Naive thymus-derived CD8-positive, alpha-beta T cell (primary cell): ENCODE measurements around the gene ITGA5. TPM values are rescaled to one million over a fixed set of nuclear protein-coding genes. Genes with fewer than 3 reads are reported as not detected.

Experiments
- ATAC-seq, 2 donors: fragments of 150-1000 bp; cut with Tn5 transposase in 1 of 2; sonication (Bioruptor Pico), chemical (Tn5 transposase) in 1 of 2; 1 replicate in 1 of 2; 2 replicates in 1 of 2; pipeline ENCODE4 v1.10.0; 2021; ENCODE audit warnings: mild to moderate bottlenecking in 2 of 2, moderate library complexity in 2 of 2
- POLR2A ChIA-PET: fragments of 350-600 bp; sonication (Branson Sonifier 250); formaldehyde crosslinking; loops from one replicate; lab custom pipeline; 2021; ENCODE audit warnings: antibody characterized with exemption; lab: Charles Lee
- DNase-seq, 10 donors: peaks; one replicate each; pipeline versions ENCODE4 v3.0.0 to v3.0.0-alpha.2; 2020 to 2022
- H3K27ac Mint-ChIP-seq, 10 donors: one replicate each; pipeline ENCODE4 v1.8.0; 2020 to 2022; ENCODE audit warnings: mild to moderate bottlenecking in 10 of 10, mixed read lengths in 10 of 10, moderate library complexity in 4 of 10, inconsistent platforms in 1 of 10
- H3K27me3 Mint-ChIP-seq, 5 donors: one replicate each; pipeline ENCODE4 v1.8.0; 2021 to 2022; ENCODE audit warnings: mixed read lengths in 5 of 5
- H3K36me3 Mint-ChIP-seq, 3 donors: one replicate each; pipeline ENCODE4 v1.8.0; 2020 to 2022; ENCODE audit warnings: mixed read lengths in 3 of 3, mild to moderate bottlenecking in 2 of 3, inconsistent platforms in 1 of 3
- H3K4me1 Mint-ChIP-seq, 4 donors: one replicate each; pipeline ENCODE4 v1.8.0; 2021 to 2022; ENCODE audit warnings: mixed read lengths in 4 of 4
- H3K4me3 Mint-ChIP-seq, 10 donors: one replicate each; pipeline ENCODE4 v1.8.0; 2020 to 2022; ENCODE audit warnings: mild to moderate bottlenecking in 10 of 10, mixed read lengths in 10 of 10, moderate library complexity in 6 of 10, inconsistent platforms in 1 of 10
- H3K9me3 Mint-ChIP-seq, 9 donors: one replicate each; pipeline ENCODE4 v1.8.0; 2020 to 2022; ENCODE audit warnings: mixed read lengths in 9 of 9, mild to moderate bottlenecking in 3 of 9, inconsistent platforms in 1 of 9, moderate library complexity in 1 of 9
- polyA plus RNA-seq, 3 donors: library from polyadenylated mRNA; unstranded; fragments of 300-500 nt; fragmentation: Illumina TruSeq; gene quantifications; one replicate each; pipeline ENCODE4 v1.2.3, GENCODE V29; 2021
- total RNA-seq, 8 experiments: library from RNA in 2 of 8; stranded (reverse) in 2 of 8; gene quantifications; one replicate each; pipeline ENCODE4 v1.2.3 and lab custom pipeline; 2021 to 2026

ITGA5 gene
- total and polyA plus RNA-seq, 5 experiments from 2014 or later, result 13.4 to 127 (median 44.5) TPM

DNA sequence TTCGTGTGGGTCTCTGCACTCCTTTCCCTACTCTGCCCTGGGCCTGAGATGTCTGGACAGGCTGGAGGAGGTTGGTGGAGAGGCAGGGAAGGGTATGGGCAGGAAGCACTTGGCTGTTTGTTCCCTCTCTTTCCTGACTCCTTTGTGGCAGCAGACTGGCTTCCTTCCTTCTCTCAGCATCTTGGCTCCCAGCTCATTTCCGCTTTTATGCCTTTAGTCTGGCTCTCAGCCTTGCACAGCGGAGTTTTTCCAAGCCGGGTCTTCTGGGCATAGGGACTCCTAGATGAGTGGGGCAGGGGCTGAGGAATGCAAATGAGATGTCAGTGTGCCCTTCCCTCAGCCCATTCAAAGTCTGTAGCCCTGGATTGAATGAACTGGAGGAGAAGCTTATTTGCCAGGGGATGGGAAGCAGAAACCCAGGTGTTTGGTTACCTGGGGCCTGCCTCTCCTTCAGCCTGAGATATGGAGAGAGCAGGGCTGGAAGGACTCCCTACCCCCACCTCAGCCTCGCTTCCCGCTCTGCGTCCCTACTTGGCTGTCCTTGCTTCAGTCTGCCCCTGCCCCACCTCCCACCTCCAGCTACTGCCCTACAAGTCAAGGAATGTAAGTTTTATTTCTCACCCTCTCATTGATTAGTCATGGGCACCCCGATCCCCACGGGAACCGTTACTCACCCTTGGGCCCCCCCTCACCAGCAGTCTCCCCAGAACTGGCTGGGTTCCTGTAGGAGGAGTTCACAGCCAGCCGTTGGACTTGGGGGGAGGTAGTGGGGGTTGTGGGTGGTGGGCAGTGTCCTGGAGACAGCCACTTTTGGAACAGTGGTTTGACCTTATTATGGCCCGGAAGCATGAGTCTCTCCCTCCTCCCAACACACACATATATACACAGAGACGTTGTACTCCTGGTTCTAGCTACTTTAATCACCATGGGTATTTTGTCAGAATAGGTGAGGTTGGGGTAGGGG, 9.3 kb upstream of the ITGA5 start:
- Mint-ChIP-seq H3K36me3 (no peaks in the 10 kb centered on the region), H3K4me3 (no peak overlapping the region), H3K4me1 (peaks cover 34 to 52% (median 41%) of the 10 kb centered on the region in 4 donors), H3K27ac (peak overlapping the region in 3 of 10 donors; percentile 43 to 58 (median 47)), H3K27me3 (peaks cover 0 to 2% (median 0%) of the 10 kb centered on the region in 5 donors), H3K9me3 (no peaks in the 10 kb centered on the region)
- POLR2A ChIA-PET, result interaction anchor here (0.7 to 12.4 kb wide), 5 partner anchors 12 to 55 kb away, joined by 3 to 142 read pairs (median 4); partner anchors contain the start of gene ITGA5
- DNase-seq, result no peak
- no peak for ATAC-seq

DNA sequence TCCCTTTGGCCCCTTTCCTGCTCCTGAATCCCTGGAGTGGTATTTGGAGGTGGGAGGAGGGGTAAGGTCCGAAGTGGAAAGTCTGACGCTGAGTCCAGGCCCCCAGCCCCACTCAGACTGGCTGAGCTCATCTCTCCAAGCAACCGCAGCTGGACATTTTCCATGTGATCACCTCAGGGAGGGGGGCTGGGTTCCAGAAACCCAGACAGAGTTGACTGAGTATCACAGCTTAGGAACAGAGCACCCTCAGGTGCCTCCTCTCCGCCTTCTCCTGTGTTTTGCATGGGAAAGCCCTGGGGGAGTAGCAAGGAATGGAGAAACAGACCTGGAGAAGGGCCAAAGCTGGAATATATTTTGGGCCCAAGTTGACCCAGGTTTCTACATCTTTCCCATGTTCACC, 8.0 kb upstream of the ITGA5 start:
- DNase-seq, result no peak
- H3K4me1 Mint-ChIP-seq, result peaks cover 31 to 46% (median 35%) of the 10 kb centered on the region in 4 donors
- ATAC-seq, result no peak
- no peak overlapping the region for H3K4me3 Mint-ChIP-seq
- H3K27ac Mint-ChIP-seq, result no peak overlapping the region
- POLR2A ChIA-PET, result interaction anchor here (12.4 kb wide), 1 partner anchor 11 kb away, joined by 142 read pairs; the partner anchor contains the start of gene ITGA5
- peaks cover 0 to 1% (median 0%) of the 10 kb centered on the region in 9 donors for H3K9me3 Mint-ChIP-seq
- peaks cover 0 to 2% (median 0%) of the 10 kb centered on the region in 5 donors for H3K27me3 Mint-ChIP-seq
- H3K36me3 Mint-ChIP-seq, result no peaks in the 10 kb centered on the region

DNA sequence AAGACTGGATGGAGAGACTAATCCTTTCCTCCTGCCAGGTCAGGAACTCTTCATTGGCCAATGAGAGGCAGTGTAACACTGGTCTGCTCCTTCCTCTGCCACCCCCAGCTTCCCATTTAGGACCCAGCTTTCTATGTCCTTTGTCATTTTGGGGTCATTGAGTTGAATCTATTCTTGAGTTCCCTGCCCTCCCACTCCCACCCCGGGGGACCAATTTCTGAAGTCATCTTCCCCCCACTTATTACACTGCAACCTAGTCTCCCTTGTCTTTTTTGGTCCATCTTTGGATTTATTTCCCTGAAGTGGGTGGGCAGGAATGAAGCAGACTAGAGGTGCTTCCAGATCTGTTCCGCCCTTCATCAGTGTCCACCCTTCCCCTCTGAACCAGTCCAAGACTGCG, 7.6 kb upstream of the ITGA5 start:
- no peak for ATAC-seq
- H3K4me1 Mint-ChIP-seq, result peaks cover 27 to 42% (median 33%) of the 10 kb centered on the region in 4 donors
- DNase-seq, result no peak
- peaks cover 0 to 2% (median 0%) of the 10 kb centered on the region in 5 donors for H3K27me3 Mint-ChIP-seq
- peak overlapping the region in 2 of 10 donors; percentile 10 to 33 for H3K27ac Mint-ChIP-seq
- peaks cover 0 to 1% (median 0%) of the 10 kb centered on the region in 9 donors for H3K9me3 Mint-ChIP-seq
- H3K4me3 Mint-ChIP-seq, result no peak overlapping the region
- POLR2A ChIA-PET, result interaction anchor here (12.4 kb wide), 1 partner anchor 11 kb away, joined by 142 read pairs; the partner anchor contains the start of gene ITGA5
- no peaks in the 10 kb centered on the region for H3K36me3 Mint-ChIP-seq

DNA sequence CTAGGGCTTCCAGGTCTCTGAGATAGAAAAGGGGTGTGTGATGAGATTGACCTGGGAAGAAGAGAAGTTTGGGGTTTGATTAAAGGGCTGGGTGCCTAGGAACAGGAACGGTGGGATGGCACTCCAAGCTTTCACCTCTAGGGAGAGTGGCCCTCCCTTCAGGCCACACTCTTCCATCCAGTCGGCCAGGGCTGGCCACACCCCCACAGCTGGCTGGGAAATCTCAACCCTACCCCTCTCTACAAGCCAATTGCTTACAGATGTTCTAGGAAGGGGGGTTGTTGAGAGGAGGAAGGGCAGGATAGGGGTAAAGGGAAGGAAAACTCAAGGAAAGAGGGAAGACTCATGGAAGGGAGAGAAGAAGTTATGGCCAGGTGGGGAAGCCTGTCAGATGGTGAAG, 6.6 kb upstream of the ITGA5 start:
- H3K9me3 Mint-ChIP-seq, result peaks cover 0 to 1% (median 0%) of the 10 kb centered on the region in 9 donors

DNA sequence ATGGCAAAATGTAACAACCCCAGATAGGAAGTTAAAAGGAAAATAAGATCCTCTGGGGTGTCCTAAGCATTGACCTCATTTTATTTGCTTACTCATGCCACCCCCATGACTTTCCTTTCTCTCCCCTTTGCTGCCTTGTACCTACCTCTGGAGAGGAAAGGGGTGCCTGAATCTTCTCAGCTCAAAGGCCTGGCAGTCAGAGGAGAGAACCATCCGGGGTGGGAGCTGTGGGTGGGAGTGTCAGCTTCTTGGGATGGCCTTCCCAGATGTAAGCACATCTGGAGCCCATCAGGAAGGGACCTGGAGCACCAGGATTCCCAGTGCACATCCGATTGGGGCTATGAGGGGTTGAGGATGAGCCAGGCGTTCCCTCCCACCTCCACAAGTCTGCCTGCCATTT, 5.2 kb upstream of the ITGA5 start:
- Mint-ChIP-seq H3K27ac (peak overlapping the region in 1 of 10 donors; percentile 24), H3K4me3 (no peak overlapping the region), H3K9me3 (peaks cover 0 to 1% (median 0%) of the 10 kb centered on the region in 9 donors), H3K4me1 (peaks cover 36 to 57% (median 44%) of the 10 kb centered on the region in 4 donors), H3K36me3 (no peaks in the 10 kb centered on the region), H3K27me3 (peaks cover 0 to 2% (median 0%) of the 10 kb centered on the region in 5 donors)
- POLR2A ChIA-PET, result interaction anchor here (0.9 to 12.4 kb wide), 3 partner anchors 8 to 25 kb away, joined by 3 to 142 read pairs (median 4); partner anchors contain the start of gene ITGA5
- no peak for DNase-seq
- ATAC-seq, result no peak

More for the DNA sequence above, 6.6 kb upstream of the ITGA5 start:
- no peak for DNase-seq
- Mint-ChIP-seq H3K4me1 (peaks cover 30 to 47% (median 36%) of the 10 kb centered on the region in 4 donors), H3K27ac (peak overlapping the region in 2 of 10 donors; percentile 21 to 62), H3K4me3 (no peak overlapping the region), H3K27me3 (peaks cover 0 to 2% (median 0%) of the 10 kb centered on the region in 5 donors), H3K36me3 (no peaks in the 10 kb centered on the region)
- POLR2A ChIA-PET, result interaction anchor here (0.6 to 12.4 kb wide), 2 partner anchors 10 to 91 kb away, joined by 3 to 142 read pairs; partner anchors contain the start of gene ITGA5
- ATAC-seq, result no peak

DNA sequence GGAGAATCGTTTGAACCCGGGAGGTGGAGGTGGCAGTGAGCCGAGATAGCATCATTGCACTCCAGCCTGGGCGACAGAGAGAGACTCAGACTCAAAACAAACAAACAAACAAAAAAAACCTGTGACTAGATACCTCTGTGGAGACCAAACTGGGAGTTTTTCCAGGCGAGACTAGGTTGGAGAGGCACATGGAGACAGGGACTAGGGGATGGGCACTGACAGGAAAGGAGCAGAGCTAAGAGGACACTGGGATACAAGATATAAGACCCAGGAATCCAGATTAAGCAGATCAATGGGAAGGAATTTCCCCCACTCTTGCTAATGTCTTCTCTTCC, 4.7 kb upstream of the ITGA5 start:
- peaks cover 35 to 54% (median 44%) of the 10 kb centered on the region in 4 donors for H3K4me1 Mint-ChIP-seq
- peak overlapping the region in 2 of 10 donors; percentile 21 to 56 for H3K27ac Mint-ChIP-seq
- ATAC-seq (no peak), DNase-seq (no peak)
- H3K36me3 Mint-ChIP-seq, result no peaks in the 10 kb centered on the region
- POLR2A ChIA-PET, result interaction anchor here (0.9 to 12.4 kb wide), 3 partner anchors 8 to 25 kb away, joined by 3 to 142 read pairs (median 4); partner anchors contain the start of gene ITGA5
- peaks cover 0 to 2% (median 0%) of the 10 kb centered on the region in 5 donors for H3K27me3 Mint-ChIP-seq
- peaks cover 0 to 1% (median 0%) of the 10 kb centered on the region in 9 donors for H3K9me3 Mint-ChIP-seq
- H3K4me3 Mint-ChIP-seq, result no peak overlapping the region

DNA sequence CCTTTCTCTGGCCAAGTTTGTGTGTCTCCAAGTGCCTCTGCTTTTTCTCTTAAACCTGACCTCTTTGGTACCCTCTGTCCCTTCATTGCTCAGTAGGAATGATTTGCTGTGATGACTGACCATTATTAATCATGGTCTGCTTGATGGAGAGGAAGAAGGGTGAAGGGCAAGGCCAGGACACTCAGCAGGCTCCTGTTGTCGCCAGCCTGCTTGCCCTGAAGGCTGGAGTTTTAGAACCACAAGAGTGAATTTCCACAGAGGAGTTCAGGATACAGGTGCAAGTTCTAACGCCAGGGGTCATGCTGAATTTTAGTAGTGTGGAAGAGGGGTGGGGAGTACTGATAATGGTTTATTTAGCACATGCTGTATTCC, 2.8 kb upstream of the ITGA5 start:
- no peak for DNase-seq
- Mint-ChIP-seq H3K27ac (peak overlapping the region in 8 of 10 donors; percentile 12 to 99 (median 76)), H3K4me3 (peak overlapping the region in 2 of 10 donors; percentile 8 to 19)

DNA sequence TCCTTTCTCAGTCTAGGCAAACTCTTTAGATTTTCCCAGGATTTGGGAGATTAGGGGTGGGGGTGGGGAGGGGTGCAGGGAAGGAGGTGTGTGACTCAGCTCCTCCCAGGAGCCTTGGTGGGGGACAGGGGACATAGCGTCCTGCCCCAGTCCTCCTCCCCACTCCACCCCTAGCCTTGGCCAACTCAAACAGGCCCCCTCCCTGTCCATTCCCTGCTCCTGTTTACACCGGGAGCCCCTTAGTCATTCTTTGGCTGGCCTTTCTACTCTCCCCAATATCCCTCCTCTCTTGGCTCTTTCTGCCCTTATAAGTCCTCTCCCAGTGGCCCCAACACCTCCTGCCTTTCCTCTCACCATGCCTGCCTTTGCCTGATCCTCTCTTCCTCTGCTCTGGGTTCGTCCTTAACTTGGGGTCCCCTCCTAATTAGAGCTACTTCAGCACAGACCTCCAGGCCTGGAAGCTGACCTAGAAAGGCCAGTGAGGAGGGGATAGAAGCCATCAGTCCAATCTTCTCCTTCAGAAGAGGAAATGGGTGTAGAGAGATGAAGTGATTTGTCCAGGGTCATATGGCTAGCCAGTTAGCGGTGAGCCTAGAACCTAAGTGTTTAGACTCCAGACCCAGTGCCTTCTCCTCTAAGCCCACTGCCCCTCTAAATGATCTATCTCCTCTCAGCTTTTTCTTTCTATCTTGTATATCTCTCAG, 2.3 kb upstream of the ITGA5 start:
- Mint-ChIP-seq H3K36me3 (no peaks in the 10 kb centered on the region), H3K4me1 (peaks cover 34 to 62% (median 48%) of the 10 kb centered on the region in 4 donors), H3K27ac (peak overlapping the region; percentile 39 to 99 (median 86)), H3K27me3 (no peaks in the 10 kb centered on the region), H3K4me3 (peak overlapping the region in 5 of 10 donors; percentile 17 to 98 (median 36)), H3K9me3 (peaks cover 0 to 1% (median 0%) of the 10 kb centered on the region in 9 donors)
- ATAC-seq, result no peak
- DNase-seq, result no peak
- POLR2A ChIA-PET, result interaction anchor here (3.0 to 11.6 kb wide), 3 partner anchors 8 to 22 kb away, joined by 15 to 142 read pairs (median 99); no protein-coding TSS in a partner anchor

More for the DNA sequence above, 2.8 kb upstream of the ITGA5 start:
- no peak for ATAC-seq
- peaks cover 32 to 59% (median 44%) of the 10 kb centered on the region in 4 donors for H3K4me1 Mint-ChIP-seq
- H3K36me3 Mint-ChIP-seq, result no peaks in the 10 kb centered on the region
- POLR2A ChIA-PET, result interaction anchor here (3.0 to 11.6 kb wide), 3 partner anchors 7 to 22 kb away, joined by 15 to 142 read pairs (median 99); no protein-coding TSS in a partner anchor
- no peaks in the 10 kb centered on the region for H3K27me3 Mint-ChIP-seq
- peaks cover 0 to 1% (median 0%) of the 10 kb centered on the region in 9 donors for H3K9me3 Mint-ChIP-seq

DNA sequence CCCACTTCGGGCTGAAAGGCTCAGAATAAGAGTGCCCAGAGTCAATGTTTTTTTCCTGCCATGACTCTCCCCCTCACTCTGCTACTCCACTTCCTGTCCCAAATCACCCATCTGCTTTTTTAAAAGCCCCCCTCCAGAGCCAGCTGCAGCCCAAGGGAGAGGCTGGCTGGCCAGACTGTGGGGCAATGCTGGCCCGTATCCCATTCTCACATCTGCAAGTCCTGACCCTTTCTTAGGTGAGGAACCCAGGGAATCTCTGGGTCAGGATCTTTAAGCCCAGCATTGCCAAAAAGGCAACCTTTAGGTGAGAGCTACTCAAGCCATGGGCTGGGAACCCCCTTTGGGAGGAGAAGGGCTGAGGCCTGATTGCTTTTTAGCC, 1.7 kb upstream of the ITGA5 start:
- POLR2A ChIA-PET, result interaction anchor here (0.6 to 11.6 kb wide), 6 partner anchors 8 to 235 kb away, joined by 3 to 142 read pairs (median 10); no protein-coding TSS in a partner anchor
- H3K36me3 Mint-ChIP-seq, result no peaks in the 10 kb centered on the region
- no peaks in the 10 kb centered on the region for H3K27me3 Mint-ChIP-seq
- peak overlapping the region; percentile 69 to 98 (median 86) for H3K4me3 Mint-ChIP-seq
- peaks cover 0 to 1% (median 0%) of the 10 kb centered on the region in 9 donors for H3K9me3 Mint-ChIP-seq
- DNase-seq, result no peak
- peak overlapping the region; percentile 65 to 99 (median 89) for H3K27ac Mint-ChIP-seq
- no peak for ATAC-seq
- peaks cover 33 to 62% (median 50%) of the 10 kb centered on the region in 4 donors for H3K4me1 Mint-ChIP-seq

DNA sequence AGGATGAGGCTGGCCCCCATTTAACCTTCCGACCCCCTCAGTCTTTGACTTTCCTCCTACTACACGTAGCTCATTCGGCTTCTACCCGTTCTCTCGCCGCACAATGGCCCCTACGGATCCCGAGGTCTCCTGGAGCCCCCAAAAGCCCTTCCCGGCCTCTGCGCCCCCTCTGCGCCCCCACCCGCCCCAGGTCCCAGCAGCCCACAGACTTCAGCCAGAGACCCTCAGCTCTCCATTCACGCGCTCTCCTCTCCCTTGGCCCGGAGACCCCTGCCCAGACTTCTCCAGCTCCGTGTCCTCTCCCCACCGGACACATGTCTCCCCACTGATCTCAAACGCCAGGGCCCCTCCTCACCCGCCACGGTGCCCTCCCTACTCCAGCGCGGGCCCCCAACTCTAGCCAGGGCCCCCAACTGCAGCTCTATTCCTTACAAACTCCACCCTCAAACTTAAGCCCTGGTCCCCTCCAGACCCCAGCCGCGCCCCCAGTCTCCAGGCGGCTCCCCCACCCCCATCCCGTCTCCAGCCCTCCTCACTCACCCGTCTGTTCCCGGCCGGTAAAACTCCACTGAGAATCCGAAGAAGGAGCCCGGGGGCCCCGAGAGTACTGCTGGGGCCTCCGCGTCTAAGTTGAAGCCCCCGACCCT, 502 bp downstream of the ITGA5 start:
- Mint-ChIP-seq H3K27me3 (no peaks in the 10 kb centered on the region), H3K36me3 (no peaks in the 10 kb centered on the region), H3K4me1 (peaks cover 39 to 79% (median 69%) of the 10 kb centered on the region in 4 donors), H3K9me3 (peaks cover 0 to 1% (median 0%) of the 10 kb centered on the region in 9 donors), H3K4me3 (peak overlapping the region; percentile 77 to 98 (median 94)), H3K27ac (peak overlapping the region; percentile 93 to 100 (median 98))
- ATAC-seq (peak; percentile 17 to 18), DNase-seq (peak in 1 of 10 donors; percentile 42)
- POLR2A ChIA-PET, result interaction anchor here (0.6 to 11.6 kb wide), 10 partner anchors 8 to 1309 kb away, joined by 3 to 142 read pairs (median 6); partner anchors contain the start of gene NCKAP1L
